Measurements from ENCODE around the gene SERPINB4.

- TF ChIP-seq, protein P1, sequence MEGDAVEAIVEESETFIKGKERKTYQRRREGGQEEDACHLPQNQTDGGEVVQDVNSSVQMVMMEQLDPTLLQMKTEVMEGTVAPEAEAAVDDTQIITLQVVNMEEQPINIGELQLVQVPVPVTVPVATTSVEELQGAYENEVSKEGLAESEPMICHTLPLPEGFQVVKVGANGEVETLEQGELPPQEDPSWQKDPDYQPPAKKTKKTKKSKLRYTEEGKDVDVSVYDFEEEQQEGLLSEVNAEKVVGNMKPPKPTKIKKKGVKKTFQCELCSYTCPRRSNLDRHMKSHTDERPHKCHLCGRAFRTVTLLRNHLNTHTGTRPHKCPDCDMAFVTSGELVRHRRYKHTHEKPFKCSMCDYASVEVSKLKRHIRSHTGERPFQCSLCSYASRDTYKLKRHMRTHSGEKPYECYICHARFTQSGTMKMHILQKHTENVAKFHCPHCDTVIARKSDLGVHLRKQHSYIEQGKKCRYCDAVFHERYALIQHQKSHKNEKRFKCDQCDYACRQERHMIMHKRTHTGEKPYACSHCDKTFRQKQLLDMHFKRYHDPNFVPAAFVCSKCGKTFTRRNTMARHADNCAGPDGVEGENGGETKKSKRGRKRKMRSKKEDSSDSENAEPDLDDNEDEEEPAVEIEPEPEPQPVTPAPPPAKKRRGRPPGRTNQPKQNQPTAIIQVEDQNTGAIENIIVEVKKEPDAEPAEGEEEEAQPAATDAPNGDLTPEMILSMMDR (IDR thresholded peaks at IDR 0.05; ENCODE audit: low read length) = no peak
- no peak for TF ChIP-seq EZH2 (IDR thresholded peaks at IDR 0.05; ENCODE audit: borderline replicate concordance, low read length)
Observed at GRCh38 chr18:63596964-63597363, 47.1 kb downstream of the SERPINB4 start.
